Neural crest cell (in vitro differentiated cells): ENCODE measurements around the gene TRNP1. TPM values are rescaled to one million over a fixed set of nuclear protein-coding genes. Genes with fewer than 3 reads are reported as not detected.

Experiments used
- DNase-seq: peaks from one replicate; pipeline ENCODE4 v3.0.0; 2021; ENCODE audit warnings: low read depth, mixed read lengths, low spot score
- H3K27ac Mint-ChIP-seq: one replicate; pipeline ENCODE4 v1.8.0; 2021; ENCODE audit warnings: mild to moderate bottlenecking, mixed read lengths; ENCODE audit not compliant: unreplicated experiment
- H3K27me3 Mint-ChIP-seq: 2 replicates; pipeline ENCODE4 v1.8.0; 2021; ENCODE audit warnings: low read depth, mild to moderate bottlenecking, mixed read lengths
- H3K36me3 Mint-ChIP-seq: 2 replicates; pipeline ENCODE4 v1.8.0; 2021; ENCODE audit warnings: low read depth, mild to moderate bottlenecking, mixed read lengths
- H3K4me1 Mint-ChIP-seq: 2 replicates; pipeline ENCODE4 v1.8.0; 2021; ENCODE audit warnings: mixed read lengths
- H3K4me3 Mint-ChIP-seq: one replicate; pipeline ENCODE4 v1.8.0; 2021; ENCODE audit warnings: mild to moderate bottlenecking, mixed read lengths
- H3K9me3 Mint-ChIP-seq: 2 replicates; pipeline ENCODE4 v1.8.0; 2021; ENCODE audit warnings: mixed read lengths
- total RNA-seq: library from RNA; stranded (reverse); gene quantifications from 2 replicates; pipeline ENCODE4 v1.2.1, GENCODE V29; 2021
- TF ChIP-seq, protein P1 (sequence below): fragments of 200-600 bp; sonication (generic); conservative IDR thresholded peaks from 2 replicates; pipeline ENCODE4 v1.5.0; 2021; ENCODE audit warnings: antibody characterized with exemption, mild to moderate bottlenecking

The TRNP1 gene
- total RNA-seq, 1 donor from 2014 or later = 18.7 TPM

DNA sequence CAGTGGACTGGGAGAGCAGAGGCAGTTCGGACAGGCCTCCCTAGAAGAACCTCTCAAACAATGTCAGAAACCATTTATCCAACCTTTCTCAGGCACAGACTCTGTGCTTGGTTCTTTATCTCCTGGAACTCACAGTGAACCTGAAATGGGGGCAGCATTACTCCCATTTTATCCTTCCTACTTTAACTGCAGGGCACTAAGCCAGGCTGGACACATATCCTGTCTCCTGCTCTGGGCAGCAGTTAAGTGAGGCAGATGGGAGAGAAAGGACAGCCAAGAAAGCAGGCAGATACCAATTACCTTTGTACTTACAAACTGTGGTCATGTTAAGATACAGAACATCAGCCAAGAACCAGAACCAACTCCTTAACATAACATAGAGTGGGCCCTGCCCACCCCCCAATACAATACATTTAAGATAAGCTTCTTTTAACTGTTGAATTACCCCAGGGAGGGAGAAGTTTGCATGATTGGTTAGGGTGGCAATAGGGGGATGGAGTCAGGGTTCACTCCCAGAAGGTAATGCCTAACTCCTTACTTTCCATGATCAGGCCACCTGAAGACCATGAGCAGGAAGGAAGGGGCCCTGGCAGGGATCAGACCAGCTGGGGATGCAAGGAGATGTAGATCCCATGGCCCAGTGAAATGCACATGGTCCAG, 44.1 kb upstream of the TRNP1 start:
- Mint-ChIP-seq H3K36me3 (peaks cover 9% of the 10 kb centered on the region), H3K4me1 (no peaks in the 10 kb centered on the region)

DNA sequence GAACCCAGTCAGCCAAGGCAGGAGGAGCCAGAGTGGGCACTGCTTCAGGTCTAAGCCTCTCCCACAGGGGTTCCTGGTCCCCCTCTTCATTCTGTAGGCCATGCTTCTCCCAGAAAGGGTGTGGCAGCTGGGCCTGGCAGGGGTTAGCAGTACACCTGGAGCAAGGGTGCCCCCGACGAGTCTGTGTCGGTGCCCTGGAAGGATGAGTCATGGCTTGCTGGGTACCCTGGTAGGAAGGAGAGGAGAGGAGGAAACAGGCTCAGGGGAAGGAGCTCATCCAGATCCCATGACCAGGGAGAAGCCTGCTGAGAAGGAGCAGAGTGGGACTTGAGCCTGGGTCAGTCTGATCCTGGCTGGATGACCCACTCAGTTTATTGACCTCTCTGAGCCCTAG, 43.6 kb upstream of the TRNP1 start:
- DNase-seq = no peak
- Mint-ChIP-seq H3K9me3 (no peaks in the 10 kb centered on the region), H3K27me3 (peaks cover 7% of the 10 kb centered on the region), H3K4me3 (no peak overlapping the region), H3K36me3 (peaks cover 9% of the 10 kb centered on the region), H3K27ac (no peak overlapping the region), H3K4me1 (no peaks in the 10 kb centered on the region)
- TF ChIP-seq, protein P1, sequence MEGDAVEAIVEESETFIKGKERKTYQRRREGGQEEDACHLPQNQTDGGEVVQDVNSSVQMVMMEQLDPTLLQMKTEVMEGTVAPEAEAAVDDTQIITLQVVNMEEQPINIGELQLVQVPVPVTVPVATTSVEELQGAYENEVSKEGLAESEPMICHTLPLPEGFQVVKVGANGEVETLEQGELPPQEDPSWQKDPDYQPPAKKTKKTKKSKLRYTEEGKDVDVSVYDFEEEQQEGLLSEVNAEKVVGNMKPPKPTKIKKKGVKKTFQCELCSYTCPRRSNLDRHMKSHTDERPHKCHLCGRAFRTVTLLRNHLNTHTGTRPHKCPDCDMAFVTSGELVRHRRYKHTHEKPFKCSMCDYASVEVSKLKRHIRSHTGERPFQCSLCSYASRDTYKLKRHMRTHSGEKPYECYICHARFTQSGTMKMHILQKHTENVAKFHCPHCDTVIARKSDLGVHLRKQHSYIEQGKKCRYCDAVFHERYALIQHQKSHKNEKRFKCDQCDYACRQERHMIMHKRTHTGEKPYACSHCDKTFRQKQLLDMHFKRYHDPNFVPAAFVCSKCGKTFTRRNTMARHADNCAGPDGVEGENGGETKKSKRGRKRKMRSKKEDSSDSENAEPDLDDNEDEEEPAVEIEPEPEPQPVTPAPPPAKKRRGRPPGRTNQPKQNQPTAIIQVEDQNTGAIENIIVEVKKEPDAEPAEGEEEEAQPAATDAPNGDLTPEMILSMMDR = no peak

More for the DNA sequence above, 44.1 kb upstream of the TRNP1 start:
- no peak overlapping the region for H3K27ac Mint-ChIP-seq
- no peak for DNase-seq
- H3K4me3 Mint-ChIP-seq = no peak overlapping the region
- TF ChIP-seq, protein P1 = no peak
- no peaks in the 10 kb centered on the region for H3K9me3 Mint-ChIP-seq
- peaks cover 7% of the 10 kb centered on the region for H3K27me3 Mint-ChIP-seq

DNA sequence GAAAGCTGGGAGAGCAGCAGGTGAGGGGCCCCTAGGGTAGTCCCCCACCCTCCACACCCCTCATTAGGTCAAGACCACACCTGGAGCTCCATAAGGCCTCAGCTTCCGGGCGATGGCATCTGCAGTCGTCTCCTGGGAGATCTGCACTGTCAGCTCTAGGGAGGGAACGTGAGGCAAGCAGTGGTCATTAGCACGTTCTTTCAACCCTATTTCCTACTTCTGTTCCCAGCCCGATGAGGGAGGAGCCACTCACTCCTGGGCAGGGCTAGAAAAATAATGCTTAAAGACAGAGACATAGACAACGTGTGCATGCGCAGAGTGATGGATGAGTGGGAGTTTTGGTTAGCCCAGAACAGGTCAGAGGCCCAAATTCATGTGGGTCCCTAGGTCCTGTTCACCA, 42.9 kb upstream of the TRNP1 start:
- no peak overlapping the region for H3K27ac Mint-ChIP-seq

DNA sequence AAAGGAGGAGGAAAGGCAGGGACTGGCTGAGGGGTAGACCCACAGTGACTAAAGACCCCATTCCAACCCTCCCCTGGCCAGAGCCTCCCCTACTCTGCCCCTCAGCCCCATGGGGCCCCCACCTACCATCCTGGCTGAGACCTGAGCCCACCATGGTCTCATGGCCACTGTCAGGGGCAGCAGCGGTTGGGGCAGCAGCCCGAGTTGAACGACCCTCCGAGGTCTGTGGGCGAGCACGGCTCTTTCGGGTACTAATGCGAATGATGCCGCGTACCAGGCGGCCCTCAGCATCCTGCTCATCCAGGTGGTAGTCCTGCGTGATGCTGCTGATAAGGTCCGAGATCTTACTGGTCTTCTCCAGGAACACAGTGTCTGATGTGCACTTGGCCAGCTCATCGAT, 42.3 kb upstream of the TRNP1 start:
- H3K36me3 Mint-ChIP-seq = no peaks in the 10 kb centered on the region
- no peaks in the 10 kb centered on the region for H3K4me1 Mint-ChIP-seq
- H3K27ac Mint-ChIP-seq = no peak overlapping the region
- no peaks in the 10 kb centered on the region for H3K9me3 Mint-ChIP-seq
- no peak for DNase-seq
- H3K4me3 Mint-ChIP-seq = no peak overlapping the region
- H3K27me3 Mint-ChIP-seq = peaks cover 20% of the 10 kb centered on the region
- TF ChIP-seq, protein P1 = no peak

More for the DNA sequence above, 42.9 kb upstream of the TRNP1 start:
- peak overlapping the region; percentile 14 for H3K4me3 Mint-ChIP-seq
- DNase-seq = no peak
- TF ChIP-seq, protein P1 = no peak
- H3K4me1 Mint-ChIP-seq = no peaks in the 10 kb centered on the region
- no peaks in the 10 kb centered on the region for H3K9me3 Mint-ChIP-seq
- peaks cover 14% of the 10 kb centered on the region for H3K27me3 Mint-ChIP-seq
- peaks cover 2% of the 10 kb centered on the region for H3K36me3 Mint-ChIP-seq

DNA sequence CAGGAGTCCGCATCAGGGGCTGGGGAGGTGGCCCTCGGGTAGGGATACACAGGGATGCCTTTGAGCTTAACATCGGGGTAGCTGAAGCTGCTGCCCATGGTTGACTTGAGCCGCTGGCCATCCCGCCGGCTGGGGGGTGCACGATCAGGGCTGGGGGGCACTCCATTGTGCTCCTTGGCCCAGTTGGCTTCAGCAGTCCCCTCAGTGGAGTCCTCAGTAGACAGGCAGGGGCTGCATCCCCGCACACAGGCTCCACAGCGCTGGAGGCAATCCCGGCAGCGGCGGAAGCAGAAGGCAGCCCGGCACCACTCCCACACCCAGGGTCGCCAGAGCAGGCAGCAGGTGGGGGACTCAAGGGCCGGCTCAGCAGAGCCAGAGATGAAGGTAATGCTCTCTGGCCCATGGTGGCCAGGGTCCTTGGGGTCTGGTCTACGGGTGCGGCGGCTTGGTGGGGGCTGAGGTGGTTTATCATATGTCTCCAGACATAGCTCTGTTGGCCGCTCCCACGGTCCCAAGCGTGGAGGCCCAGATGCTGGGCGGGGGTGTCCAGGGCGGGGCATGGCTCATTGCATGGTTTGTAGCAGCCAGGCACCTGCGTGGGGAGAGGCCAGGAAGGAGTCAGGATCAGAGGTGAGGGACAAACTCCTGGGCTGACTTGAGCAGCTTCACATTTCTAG, 41.5 kb upstream of the TRNP1 start:
- H3K27me3 Mint-ChIP-seq = peaks cover 27% of the 10 kb centered on the region
- H3K9me3 Mint-ChIP-seq = no peaks in the 10 kb centered on the region

More for the DNA sequence above, 41.5 kb upstream of the TRNP1 start:
- H3K4me1 Mint-ChIP-seq = no peaks in the 10 kb centered on the region
- no peaks in the 10 kb centered on the region for H3K36me3 Mint-ChIP-seq
- no peak overlapping the region for H3K4me3 Mint-ChIP-seq
- no peak overlapping the region for H3K27ac Mint-ChIP-seq
- DNase-seq = no peak
- TF ChIP-seq, protein P1 = no peak
